HEK293 (cell line): ENCODE data around the gene AGBL3.

ENCODE experiments used
- CTCF ChIA-PET: fragments of 350-600 bp; formaldehyde crosslinking; extraction: SDS; loops from one replicate; lab custom pipeline; 2021; ENCODE audit warnings: antibody characterized with exemption; lab: Yijun Ruan, JAX
- POLR2A ChIA-PET: fragments of 300-600 bp; formaldehyde crosslinking; extraction: SDS; loops from one replicate; lab custom pipeline; 2020; ENCODE audit warnings: antibody characterized with exemption, inconsistent platforms; lab: Yijun Ruan, JAX
- H3K27ac ChIP-seq: fragments of 200-500 bp; sonication (Bioruptor generic); 2 replicates; pipeline ENCODE4 v1.5.1; 2014; ENCODE audit warnings: low read depth, low read length, control low read depth, inconsistent platforms; ENCODE audit errors: extremely low read depth
- H3K36me3 ChIP-seq, 2 experiments: fragments of 200-500 bp in 1 of 2; sonication (Bioruptor generic) in 1 of 2; 1 replicate in 1 of 2; 2 replicates in 1 of 2; pipeline ENCODE4 v1.5.1; 2014 to 2017; ENCODE audit warnings: inconsistent platforms in 2 of 2, low read length in 2 of 2; ENCODE audit not compliant: control insufficient read depth in 2 of 2, insufficient read depth in 1 of 2
- H3K4me1 ChIP-seq: fragments of 200-500 bp; sonication (Bioruptor generic); 2 replicates; pipeline ENCODE4 v1.5.1; 2014; ENCODE audit warnings: mild to moderate bottlenecking, low read length, inconsistent platforms; ENCODE audit not compliant: control insufficient read depth, insufficient read depth
- H3K4me3 ChIP-seq: 2 replicates; pipeline ENCODE4 v1.5.1; 2011; ENCODE audit warnings: low read depth, mild to moderate bottlenecking, control low read depth, low read length, moderate library complexity
- H3K9me3 ChIP-seq: fragments of 200-500 bp; sonication (Bioruptor generic); 2 replicates; pipeline ENCODE4 v1.5.1; 2014; ENCODE audit warnings: low read depth, low read length, inconsistent platforms; ENCODE audit not compliant: control insufficient read depth, insufficient read depth
- HOXD13 ChIP-seq: sonication (generic); formaldehyde crosslinking; IDR thresholded peaks from 2 replicates; pipeline ENCODE4 v1.8.0; 2022; ENCODE audit warnings: missing genetic modification reagents, borderline replicate concordance
- MYNN ChIP-seq: fragments of 450-650 bp; formaldehyde crosslinking; IDR thresholded peaks from 2 replicates; pipeline ENCODE4 v1.5.1; 2016; ENCODE audit warnings: missing biosample characterization, missing genetic modification characterization, borderline replicate concordance
- ZFP3 ChIP-seq: fragments of 450-650 bp; formaldehyde crosslinking; IDR thresholded peaks from 2 replicates; pipeline ENCODE4 v1.5.1; 2016; ENCODE audit warnings: low read depth, missing biosample characterization, missing genetic modification characterization
- ZNF132 ChIP-seq: fragments of 450-650 bp; formaldehyde crosslinking; IDR thresholded peaks from 2 replicates; pipeline ENCODE4 v1.5.1; 2017; ENCODE audit warnings: missing biosample characterization, missing genetic modification characterization, borderline replicate concordance
- ZNF140 ChIP-seq: fragments of 450-650 bp; formaldehyde crosslinking; IDR thresholded peaks from 2 replicates; pipeline ENCODE4 v1.5.1; 2016; ENCODE audit warnings: missing biosample characterization, missing genetic modification characterization
- ZNF16 ChIP-seq: fragments of 450-650 bp; formaldehyde crosslinking; IDR thresholded peaks from 2 replicates; pipeline ENCODE4 v1.5.1; 2016; ENCODE audit warnings: low read depth, missing biosample characterization, missing genetic modification characterization
- ZNF202 ChIP-seq: fragments of 450-650 bp; formaldehyde crosslinking; IDR thresholded peaks from 2 replicates; pipeline ENCODE4 v1.5.1; 2016; ENCODE audit warnings: missing biosample characterization, missing genetic modification characterization, borderline replicate concordance
- ZNF274 ChIP-seq, 2 experiments: fragments of 200-500 bp in 1 of 2; fragments of 450-650 bp in 1 of 2; sonication (Bioruptor generic) in 1 of 2; formaldehyde crosslinking in 1 of 2; IDR thresholded peaks; 2 replicates each; pipeline versions ENCODE4 v1.5.1 to v1.6.1; 2014 to 2016; ENCODE audit warnings: borderline replicate concordance in 1 of 2, inconsistent platforms in 1 of 2, low read length in 1 of 2, missing biosample characterization in 1 of 2, missing genetic modification characterization in 1 of 2
- ZNF311 ChIP-seq: fragments of 450-650 bp; formaldehyde crosslinking; IDR thresholded peaks from 2 replicates; pipeline ENCODE4 v1.5.1; 2017; ENCODE audit warnings: missing biosample characterization, missing genetic modification characterization, borderline replicate concordance
- ZNF366 ChIP-seq: fragments of 450-650 bp; formaldehyde crosslinking; conservative IDR thresholded peaks from 2 replicates; pipeline ENCODE4 v1.5.1; 2016; ENCODE audit warnings: missing biosample characterization, missing genetic modification characterization
- ZNF530 ChIP-seq: fragments of 450-650 bp; formaldehyde crosslinking; IDR thresholded peaks from 2 replicates; pipeline ENCODE4 v1.5.1; 2016; ENCODE audit warnings: low read depth, missing biosample characterization, missing genetic modification characterization
- ZNF558 ChIP-seq: fragments of 450-650 bp; formaldehyde crosslinking; IDR thresholded peaks from 2 replicates; pipeline ENCODE4 v1.5.1; 2016; ENCODE audit warnings: missing biosample characterization, missing genetic modification characterization
- ZNF600 ChIP-seq: fragments of 450-650 bp; formaldehyde crosslinking; IDR thresholded peaks from 2 replicates; pipeline ENCODE4 v1.5.1; 2016; ENCODE audit warnings: missing biosample characterization, missing genetic modification characterization
- ZNF664 ChIP-seq: fragments of 450-650 bp; formaldehyde crosslinking; IDR thresholded peaks from 2 replicates; pipeline ENCODE4 v1.5.1; 2016; ENCODE audit warnings: missing biosample characterization, missing genetic modification characterization
- ZNF747 ChIP-seq: fragments of 450-650 bp; formaldehyde crosslinking; IDR thresholded peaks from 2 replicates; pipeline ENCODE4 v1.5.1; 2016; ENCODE audit warnings: missing biosample characterization, missing genetic modification characterization
- ZNF776 ChIP-seq: fragments of 450-650 bp; formaldehyde crosslinking; IDR thresholded peaks from 2 replicates; pipeline ENCODE4 v1.5.0; 2017; ENCODE audit warnings: missing biosample characterization, missing genetic modification characterization, borderline replicate concordance
- ZNF792 ChIP-seq: fragments of 450-650 bp; formaldehyde crosslinking; IDR thresholded peaks from 2 replicates; pipeline ENCODE4 v1.5.1; 2016; ENCODE audit warnings: missing biosample characterization, missing genetic modification characterization
- TF ChIP-seq, protein P1 (sequence below): fragments of 450-650 bp; formaldehyde crosslinking; IDR thresholded peaks from 2 replicates; pipeline ENCODE4 v1.5.1; 2016; ENCODE audit warnings: missing biosample characterization, missing genetic modification characterization, borderline replicate concordance
- TF ChIP-seq, protein P2 (sequence below): fragments of 450-650 bp; formaldehyde crosslinking; IDR thresholded peaks from 2 replicates; pipeline ENCODE4 v1.5.1; 2016; ENCODE audit warnings: missing biosample characterization, missing genetic modification characterization
- TF ChIP-seq, protein P3 (sequence below): fragments of 450-650 bp; formaldehyde crosslinking; IDR thresholded peaks from 2 replicates; pipeline ENCODE4 v1.5.1; 2016; ENCODE audit warnings: missing biosample characterization, missing genetic modification characterization
- TF ChIP-seq, protein P4 (sequence below): fragments of 450-650 bp; formaldehyde crosslinking; conservative IDR thresholded peaks from 2 replicates; pipeline ENCODE4 v1.5.1; 2016; ENCODE audit warnings: low read depth, missing biosample characterization, missing genetic modification characterization

AGBL3 gene

DNA sequence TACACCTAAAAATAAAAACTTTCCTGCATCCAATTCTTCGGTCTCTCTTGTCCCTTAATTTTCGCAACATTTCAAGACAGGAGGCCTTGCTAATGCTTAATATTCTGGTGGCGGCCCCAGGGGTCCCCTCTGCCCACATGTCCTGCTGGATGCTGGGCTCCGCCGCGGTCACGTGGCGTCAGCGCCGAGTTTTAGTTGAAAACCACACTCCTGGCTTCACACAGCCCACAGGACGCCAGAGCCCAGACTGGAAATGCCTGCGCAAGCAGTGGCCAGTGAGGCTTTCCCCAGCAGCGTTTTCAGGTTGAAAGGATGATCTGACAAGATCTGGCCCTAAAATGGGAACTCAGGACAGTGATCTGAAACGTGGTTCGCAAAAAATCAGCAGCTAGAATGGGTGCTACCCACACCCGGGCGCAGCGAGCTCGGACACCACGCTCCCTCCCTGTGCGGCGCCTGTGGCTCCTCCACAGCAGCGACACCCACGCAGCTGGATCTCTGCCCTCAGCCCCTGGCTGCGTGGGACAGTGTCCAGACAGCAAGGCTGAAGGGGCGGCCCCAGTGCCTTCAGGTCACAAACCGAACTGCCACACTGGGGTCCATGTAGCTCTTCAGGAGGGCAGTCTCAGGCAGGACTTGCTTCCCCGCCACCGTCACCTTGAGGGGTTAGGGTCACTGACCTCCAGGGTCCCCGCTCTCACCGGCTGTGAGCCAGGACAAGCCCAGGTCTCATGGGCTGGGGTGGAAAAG lies 195.8 kb downstream of the AGBL3 start:
- CTCF ChIA-PET, result no interaction called here
- POLR2A ChIA-PET, result no interaction called here
- Histone ChIP-seq H3K4me3 (no peak overlapping the region), H3K36me3 (peaks cover 0 to 42% of the 10 kb centered on the region in 2 experiments; a peak in 1 of 3 replicates), H3K9me3 (no peaks in the 10 kb centered on the region), H3K4me1 (no peaks in the 10 kb centered on the region), H3K27ac (no peak overlapping the region)
- TF ChIP-seq ZNF16 (tag by site-specific recombination) (no peak), ZNF747 (tag by site-specific recombination) (no peak), ZNF558 (tag by site-specific recombination) (no peak), ZNF792 (tag by site-specific recombination) (no peak), ZNF311 (no peak), HOXD13 (CRISPR knock-in tag) (no peak)
- TF ChIP-seq, protein P1, sequence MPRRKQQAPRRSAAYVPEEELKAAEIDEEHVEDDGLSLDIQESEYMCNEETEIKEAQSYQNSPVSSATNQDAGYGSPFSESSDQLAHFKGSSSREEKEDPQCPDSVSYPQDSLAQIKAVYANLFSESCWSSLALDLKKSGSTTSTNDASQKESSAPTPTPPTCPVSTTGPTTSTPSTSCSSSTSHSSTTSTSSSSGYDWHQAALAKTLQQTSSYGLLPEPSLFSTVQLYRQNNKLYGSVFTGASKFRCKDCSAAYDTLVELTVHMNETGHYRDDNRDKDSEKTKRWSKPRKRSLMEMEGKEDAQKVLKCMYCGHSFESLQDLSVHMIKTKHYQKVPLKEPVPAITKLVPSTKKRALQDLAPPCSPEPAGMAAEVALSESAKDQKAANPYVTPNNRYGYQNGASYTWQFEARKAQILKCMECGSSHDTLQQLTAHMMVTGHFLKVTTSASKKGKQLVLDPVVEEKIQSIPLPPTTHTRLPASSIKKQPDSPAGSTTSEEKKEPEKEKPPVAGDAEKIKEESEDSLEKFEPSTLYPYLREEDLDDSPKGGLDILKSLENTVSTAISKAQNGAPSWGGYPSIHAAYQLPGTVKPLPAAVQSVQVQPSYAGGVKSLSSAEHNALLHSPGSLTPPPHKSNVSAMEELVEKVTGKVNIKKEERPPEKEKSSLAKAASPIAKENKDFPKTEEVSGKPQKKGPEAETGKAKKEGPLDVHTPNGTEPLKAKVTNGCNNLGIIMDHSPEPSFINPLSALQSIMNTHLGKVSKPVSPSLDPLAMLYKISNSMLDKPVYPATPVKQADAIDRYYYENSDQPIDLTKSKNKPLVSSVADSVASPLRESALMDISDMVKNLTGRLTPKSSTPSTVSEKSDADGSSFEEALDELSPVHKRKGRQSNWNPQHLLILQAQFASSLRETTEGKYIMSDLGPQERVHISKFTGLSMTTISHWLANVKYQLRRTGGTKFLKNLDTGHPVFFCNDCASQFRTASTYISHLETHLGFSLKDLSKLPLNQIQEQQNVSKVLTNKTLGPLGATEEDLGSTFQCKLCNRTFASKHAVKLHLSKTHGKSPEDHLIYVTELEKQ (tag by site-specific recombination), result no peak
- TF ChIP-seq, protein P2, sequence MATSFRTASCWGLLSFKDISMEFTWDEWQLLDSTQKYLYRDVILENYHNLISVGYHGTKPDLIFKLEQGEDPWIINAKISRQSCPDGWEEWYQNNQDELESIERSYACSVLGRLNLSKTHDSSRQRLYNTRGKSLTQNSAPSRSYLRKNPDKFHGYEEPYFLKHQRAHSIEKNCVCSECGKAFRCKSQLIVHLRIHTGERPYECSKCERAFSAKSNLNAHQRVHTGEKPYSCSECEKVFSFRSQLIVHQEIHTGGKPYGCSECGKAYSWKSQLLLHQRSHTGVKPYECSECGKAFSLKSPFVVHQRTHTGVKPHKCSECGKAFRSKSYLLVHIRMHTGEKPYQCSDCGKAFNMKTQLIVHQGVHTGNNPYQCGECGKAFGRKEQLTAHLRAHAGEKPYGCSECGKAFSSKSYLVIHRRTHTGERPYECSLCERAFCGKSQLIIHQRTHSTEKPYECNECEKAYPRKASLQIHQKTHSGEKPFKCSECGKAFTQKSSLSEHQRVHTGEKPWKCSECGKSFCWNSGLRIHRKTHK (tag by site-specific recombination), result no peak

DNA sequence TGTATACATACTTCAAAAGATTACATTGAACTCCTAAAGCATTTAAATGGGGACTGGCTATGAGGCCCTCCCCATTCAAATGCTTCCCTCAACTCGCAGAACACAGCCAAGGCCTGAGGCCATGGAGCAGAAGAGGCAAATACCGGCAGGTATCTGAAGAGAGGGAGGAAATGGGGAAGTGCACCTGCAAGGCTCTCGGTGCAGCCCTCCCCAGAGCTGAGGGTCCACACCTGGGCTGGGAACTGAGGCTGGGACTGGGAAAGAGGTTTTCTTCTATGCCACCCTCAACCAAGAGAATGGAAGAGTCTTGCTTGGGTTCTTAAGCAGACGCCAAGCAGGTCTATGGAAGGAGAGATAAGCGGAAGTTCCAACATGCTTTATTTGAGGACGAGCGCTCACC lies 197.2 kb downstream of the AGBL3 start:
- H3K36me3 ChIP-seq, result peaks cover 0 to 54% of the 10 kb centered on the region in 2 experiments; a peak in 1 of 3 replicates
- TF ChIP-seq, protein P3, sequence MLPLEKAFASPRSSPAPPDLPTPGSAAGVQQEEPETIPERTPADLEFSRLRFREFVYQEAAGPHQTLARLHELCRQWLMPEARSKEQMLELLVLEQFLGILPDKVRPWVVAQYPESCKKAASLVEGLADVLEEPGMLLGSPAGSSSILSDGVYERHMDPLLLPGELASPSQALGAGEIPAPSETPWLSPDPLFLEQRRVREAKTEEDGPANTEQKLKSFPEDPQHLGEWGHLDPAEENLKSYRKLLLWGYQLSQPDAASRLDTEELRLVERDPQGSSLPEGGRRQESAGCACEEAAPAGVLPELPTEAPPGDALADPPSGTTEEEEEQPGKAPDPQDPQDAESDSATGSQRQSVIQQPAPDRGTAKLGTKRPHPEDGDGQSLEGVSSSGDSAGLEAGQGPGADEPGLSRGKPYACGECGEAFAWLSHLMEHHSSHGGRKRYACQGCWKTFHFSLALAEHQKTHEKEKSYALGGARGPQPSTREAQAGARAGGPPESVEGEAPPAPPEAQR (tag by site-specific recombination), result no peak
- no peak for TF ChIP-seq HOXD13 (CRISPR knock-in tag)
- TF ChIP-seq ZNF140 (tag by site-specific recombination), result no peak
- TF ChIP-seq ZNF600 (tag by site-specific recombination), result no peak
- no peak for TF ChIP-seq ZNF202
- TF ChIP-seq ZNF530 (tag by site-specific recombination), result no peak
- TF ChIP-seq ZFP3, result no peak
- TF ChIP-seq, protein P4, sequence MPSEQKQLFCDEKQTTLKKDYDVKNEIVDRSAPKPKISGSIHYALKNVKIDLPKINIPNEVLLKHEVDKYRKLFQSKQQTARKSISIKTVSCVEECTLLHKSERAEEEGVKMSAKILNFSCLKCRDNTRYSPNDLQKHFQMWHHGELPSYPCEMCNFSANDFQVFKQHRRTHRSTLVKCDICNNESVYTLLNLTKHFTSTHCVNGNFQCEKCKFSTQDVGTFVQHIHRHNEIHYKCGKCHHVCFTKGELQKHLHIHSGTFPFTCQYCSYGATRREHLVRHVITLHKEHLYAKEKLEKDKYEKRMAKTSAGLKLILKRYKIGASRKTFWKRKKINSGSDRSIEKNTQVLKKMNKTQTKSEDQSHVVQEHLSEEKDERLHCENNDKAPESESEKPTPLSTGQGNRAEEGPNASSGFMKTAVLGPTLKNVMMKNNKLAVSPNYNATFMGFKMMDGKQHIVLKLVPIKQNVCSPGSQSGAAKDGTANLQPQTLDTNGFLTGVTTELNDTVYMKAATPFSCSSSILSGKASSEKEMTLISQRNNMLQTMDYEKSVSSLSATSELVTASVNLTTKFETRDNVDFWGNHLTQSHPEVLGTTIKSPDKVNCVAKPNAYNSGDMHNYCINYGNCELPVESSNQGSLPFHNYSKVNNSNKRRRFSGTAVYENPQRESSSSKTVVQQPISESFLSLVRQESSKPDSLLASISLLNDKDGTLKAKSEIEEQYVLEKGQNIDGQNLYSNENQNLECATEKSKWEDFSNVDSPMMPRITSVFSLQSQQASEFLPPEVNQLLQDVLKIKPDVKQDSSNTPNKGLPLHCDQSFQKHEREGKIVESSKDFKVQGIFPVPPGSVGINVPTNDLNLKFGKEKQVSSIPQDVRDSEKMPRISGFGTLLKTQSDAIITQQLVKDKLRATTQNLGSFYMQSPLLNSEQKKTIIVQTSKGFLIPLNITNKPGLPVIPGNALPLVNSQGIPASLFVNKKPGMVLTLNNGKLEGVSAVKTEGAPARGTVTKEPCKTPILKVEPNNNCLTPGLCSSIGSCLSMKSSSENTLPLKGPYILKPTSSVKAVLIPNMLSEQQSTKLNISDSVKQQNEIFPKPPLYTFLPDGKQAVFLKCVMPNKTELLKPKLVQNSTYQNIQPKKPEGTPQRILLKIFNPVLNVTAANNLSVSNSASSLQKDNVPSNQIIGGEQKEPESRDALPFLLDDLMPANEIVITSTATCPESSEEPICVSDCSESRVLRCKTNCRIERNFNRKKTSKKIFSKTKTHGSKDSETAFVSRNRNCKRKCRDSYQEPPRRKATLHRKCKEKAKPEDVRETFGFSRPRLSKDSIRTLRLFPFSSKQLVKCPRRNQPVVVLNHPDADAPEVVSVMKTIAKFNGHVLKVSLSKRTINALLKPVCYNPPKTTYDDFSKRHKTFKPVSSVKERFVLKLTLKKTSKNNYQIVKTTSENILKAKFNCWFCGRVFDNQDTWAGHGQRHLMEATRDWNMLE, result no peak
- no peak for TF ChIP-seq ZNF664 (tag by site-specific recombination)
- TF ChIP-seq MYNN, result no peak
- TF ChIP-seq ZNF776 (tag by site-specific recombination), result no peak
- no peak for TF ChIP-seq ZNF132 (tag by site-specific recombination)
- TF ChIP-seq ZNF274 (IDR thresholded peaks at IDR 0.05; ENCODE audit: low read length), result no peak
- no peak for TF ChIP-seq ZNF274 (tag by site-specific recombination; IDR thresholded peaks at IDR 0.05; ENCODE audit: borderline replicate concordance)
- no peak for TF ChIP-seq ZNF366 (tag by site-specific recombination)

More for the DNA sequence above, 197.2 kb downstream of the AGBL3 start:
- no peaks in the 10 kb centered on the region for H3K4me1 ChIP-seq
- ChIA-PET POLR2A (no interaction called here), CTCF (interaction anchor here (0.7 kb wide), 1 partner anchor 432 kb away, joined by 4 read pairs; no protein-coding TSS in a partner anchor)
- H3K27ac ChIP-seq, result no peak overlapping the region
- H3K4me3 ChIP-seq, result no peak overlapping the region
- H3K9me3 ChIP-seq, result no peaks in the 10 kb centered on the region
